Fibroblast of pulmonary artery (primary cell): ENCODE results near the gene CAVIN2.
A peak's percentile ranks its signal among the peaks of the same experiment; 100 is the strongest.

Experiments
- DNase-seq: peaks from one replicate; pipeline ENCODE4 v3.0.0-alpha.2; 2010; ENCODE audit warnings: low read depth
- H3K4me3 ChIP-seq: replicated peaks from 2 replicates; pipeline ENCODE4 v1.5.1; 2011; ENCODE audit warnings: low read depth, mild to moderate bottlenecking, control low read depth, low read length, moderate library complexity
- CTCF ChIP-seq: IDR thresholded peaks from 2 replicates; pipeline ENCODE4 v1.5.1; 2011; ENCODE audit warnings: mild to moderate bottlenecking, control low read depth, low read length, inconsistent platforms; ENCODE audit errors: missing control alignments

Gene CAVIN2

DNA sequence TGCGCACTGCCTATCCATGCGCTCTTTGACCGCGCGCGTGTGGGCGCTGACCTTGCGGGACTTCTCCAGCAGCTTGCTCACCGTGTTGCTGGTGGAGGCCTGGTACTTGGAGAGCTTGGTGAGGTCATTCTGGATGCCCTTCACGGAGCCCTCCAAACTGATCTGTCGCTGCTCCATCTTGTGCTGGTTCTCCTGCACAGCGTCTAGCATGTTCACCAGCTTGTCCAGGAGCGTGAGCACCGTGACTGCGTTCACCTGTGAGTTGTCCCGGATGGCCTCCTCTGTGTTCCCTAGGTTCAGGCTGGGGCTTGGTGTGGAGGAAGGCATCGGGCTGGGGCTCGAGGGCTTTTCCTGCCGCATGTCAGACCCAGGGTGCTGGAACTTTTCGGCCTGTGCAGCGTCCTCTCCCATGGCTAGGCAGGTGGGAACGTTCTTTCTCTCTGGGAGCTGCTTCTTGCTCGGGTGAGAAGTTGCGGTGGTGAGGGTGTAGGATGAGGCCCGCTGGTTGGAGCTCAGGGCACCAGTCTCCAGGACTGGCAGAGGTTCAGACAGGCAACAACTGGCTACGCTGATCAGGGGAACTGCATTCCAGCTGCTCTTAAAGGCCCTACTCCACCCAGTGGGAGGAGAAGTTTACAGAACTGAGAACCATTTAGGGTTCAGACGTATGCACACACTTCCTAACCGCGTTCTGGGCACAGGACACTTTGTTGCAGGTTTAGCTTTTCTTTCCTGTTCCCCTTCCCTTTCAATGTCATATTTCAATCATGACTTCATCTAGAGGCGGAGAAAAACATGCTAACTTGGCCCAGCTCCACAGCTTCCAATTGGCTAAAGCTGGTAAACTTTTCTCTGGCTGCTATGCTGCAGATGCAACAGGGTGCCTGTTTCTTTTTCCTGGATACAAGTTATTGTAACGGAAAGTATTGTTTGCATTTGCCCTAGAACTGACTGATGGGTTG lies at the start of gene CAVIN2:
CAVIN2 (minus strand) TSS at position 574 of the 962 bp plus-strand sequence; CDS start at position 411, 163 bp downstream.
- peak; percentile 91 for DNase-seq
- TF ChIP-seq CTCF = no peak
- H3K4me3 ChIP-seq = peak within 1 kb of the TSS; percentile 49

GRCh38 chr2:191895743-191896142 lies 48.9 kb upstream of the CAVIN2 start:
- no peak for TF ChIP-seq CTCF
- DNase-seq = no peak
- H3K4me3 ChIP-seq = no peak overlapping the region

DNA sequence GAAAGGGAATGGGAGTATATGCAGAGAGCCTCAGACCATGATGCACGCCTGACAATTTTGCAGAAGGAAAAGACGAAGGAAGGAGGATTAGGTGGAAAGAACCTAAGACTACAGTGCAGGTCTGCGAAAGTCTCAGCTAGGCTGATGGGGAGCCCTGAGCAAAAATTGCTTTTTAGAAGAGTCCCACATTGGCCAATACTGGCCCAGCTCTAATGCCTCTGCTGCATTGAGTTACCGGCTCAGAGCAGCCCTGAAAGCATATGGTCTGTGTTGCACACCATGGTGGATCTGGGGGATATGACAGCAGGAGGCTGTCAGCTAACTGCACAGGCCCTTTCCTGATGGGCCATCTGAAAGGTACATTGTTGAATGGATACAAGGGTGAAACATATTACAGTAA lies 48.3 kb upstream of the CAVIN2 start:
- H3K4me3 ChIP-seq = no peak overlapping the region
- no peak for TF ChIP-seq CTCF
- no peak for DNase-seq

GRCh38 chr2:191894681-191895147 lies 47.8 kb upstream of the CAVIN2 start:
- DNase-seq = peak; percentile 73
- H3K4me3 ChIP-seq = no peak overlapping the region
- TF ChIP-seq CTCF = no peak

DNA sequence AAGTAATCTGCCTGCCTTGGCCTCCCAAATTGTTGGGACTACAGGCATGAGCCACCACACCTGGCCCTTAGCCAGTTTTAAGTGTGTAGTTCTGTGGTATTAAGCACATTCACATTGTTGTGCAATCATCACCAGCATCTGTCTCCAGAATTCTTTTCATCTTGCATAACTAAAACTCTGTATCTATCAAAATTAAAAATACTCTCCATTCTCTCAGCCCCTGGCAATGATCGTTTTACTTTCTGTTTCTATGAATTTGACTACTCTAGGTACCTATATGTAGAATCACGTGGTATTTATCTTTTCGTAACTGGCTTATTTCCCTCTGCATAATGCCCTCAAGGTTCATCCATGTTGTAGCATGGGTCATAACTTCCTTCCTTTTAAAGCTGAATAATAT lies 45.5 kb upstream of the CAVIN2 start:
- TF ChIP-seq CTCF = no peak
- peak; percentile 91 for DNase-seq
- H3K4me3 ChIP-seq = no peak overlapping the region

DNA sequence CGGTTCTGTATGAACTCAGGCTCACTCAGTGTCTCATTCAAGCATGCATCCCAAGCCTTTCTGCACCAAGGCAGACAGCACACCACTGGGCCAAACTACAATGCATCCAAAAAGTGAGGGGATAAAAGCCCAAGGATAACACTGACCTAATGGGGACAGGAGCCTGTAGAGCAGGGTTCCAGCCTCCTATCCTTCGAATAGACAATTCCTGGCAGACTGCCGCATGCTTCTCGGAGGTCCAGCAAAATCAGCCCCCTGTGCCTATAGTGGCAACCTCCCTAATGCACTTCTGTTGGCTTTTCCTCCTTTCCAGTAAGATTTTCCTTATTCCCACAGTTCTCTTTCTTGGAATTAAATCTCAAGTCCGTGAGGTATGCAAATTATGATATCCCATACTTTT lies 44.8 kb upstream of the CAVIN2 start:
- no peak for TF ChIP-seq CTCF
- DNase-seq = no peak
- no peak overlapping the region for H3K4me3 ChIP-seq
